GM10248 (cell line): ENCODE results near the gene DTD1.

Experiments used
- CTCF ChIA-PET: fragments of 300-600 bp; sonication (Branson Sonifier 250); formaldehyde crosslinking; extraction: SDS; loops from one replicate; lab custom pipeline; 2021; ENCODE audit warnings: antibody characterized with exemption; lab: Yijun Ruan, JAX
- POLR2A ChIA-PET: fragments of 350-650 bp; sonication (Branson Sonifier 250); formaldehyde crosslinking; extraction: SDS; loops from one replicate; lab custom pipeline; 2020; ENCODE audit warnings: antibody characterized with exemption; lab: Yijun Ruan, JAX
- DNase-seq: peaks from one replicate; pipeline ENCODE4 v3.0.0; 2012; ENCODE audit errors: extremely low spot score
- CTCF ChIP-seq: IDR thresholded peaks from 2 replicates; pipeline ENCODE4 v1.5.1; 2012; ENCODE audit warnings: mild to moderate bottlenecking, low read depth; ENCODE audit errors: extremely low read depth, missing control alignments, control extremely low read depth

The DTD1 gene

GRCh38 chr20:18623156-18623910 is 35.5 kb downstream of the DTD1 start:
- POLR2A ChIA-PET = no interaction called here
- no peak for DNase-seq
- CTCF ChIA-PET = interaction anchor here (1.6 kb wide), 1 partner anchor 10 kb away, joined by 5 read pairs; no protein-coding TSS in a partner anchor
- TF ChIP-seq CTCF = no peak

- POLR2A ChIA-PET = no interaction called here
- no peak for DNase-seq
- CTCF ChIA-PET = interaction anchor here (1.6 kb wide), 1 partner anchor 9 kb away, joined by 5 read pairs; no protein-coding TSS in a partner anchor
- TF ChIP-seq CTCF = no peak
Observed at GRCh38 chr20:18624948-18625347, 37.1 kb downstream of the DTD1 start.

GRCh38 chr20:18625907-18626655 is 38.2 kb downstream of the DTD1 start:
- no peak for TF ChIP-seq CTCF
- ChIA-PET POLR2A (no interaction called here), CTCF (interaction anchor here (1.2 kb wide), 1 partner anchor 11 kb away, joined by 3 read pairs; no protein-coding TSS in a partner anchor)
- no peak for DNase-seq

GRCh38 chr20:18628330-18628920 is 40.6 kb downstream of the DTD1 start:
- CTCF ChIA-PET = interaction anchor here (1.0 kb wide), 1 partner anchor 77 kb away, joined by 3 read pairs; no protein-coding TSS in a partner anchor
- POLR2A ChIA-PET = no interaction called here
- peak; percentile 44 for TF ChIP-seq CTCF
- DNase-seq = no peak

- ChIA-PET CTCF (interaction anchor here (0.6 to 4.3 kb wide), 37 partner anchors 10 to 1030 kb away, joined by 3 to 22 read pairs (median 4); no protein-coding TSS in a partner anchor), POLR2A (no interaction called here)
- peak; percentile 62 for DNase-seq
- TF ChIP-seq CTCF = peak; percentile 99
Observed at GRCh38 chr20:18632196-18632789, 44.4 kb downstream of the DTD1 start.

- no peak for DNase-seq
- TF ChIP-seq CTCF = no peak
- CTCF ChIA-PET = interaction anchor here (1.0 to 4.3 kb wide), 15 partner anchors 9 to 950 kb away, joined by 3 to 22 read pairs (median 6); no protein-coding TSS in a partner anchor
- POLR2A ChIA-PET = no interaction called here
Observed at GRCh38 chr20:18633411-18633810, 45.6 kb downstream of the DTD1 start.
